COLO668 (cell line): Measurements from ENCODE around the gene IL2RA.
A peak's percentile ranks its signal among the peaks of the same experiment; 100 is the strongest.
"Not testable (repeated sequence)": the region's sequence is repeated elsewhere in the genome, so short reads cannot be mapped to it uniquely, and the experiment has no call there.

Experiments
- DNase-seq: peaks from one replicate; lab custom pipeline; 2025; ENCODE audit not compliant: unreplicated experiment; lab: John Stamatoyannopoulos, UW

IL2RA gene

DNA sequence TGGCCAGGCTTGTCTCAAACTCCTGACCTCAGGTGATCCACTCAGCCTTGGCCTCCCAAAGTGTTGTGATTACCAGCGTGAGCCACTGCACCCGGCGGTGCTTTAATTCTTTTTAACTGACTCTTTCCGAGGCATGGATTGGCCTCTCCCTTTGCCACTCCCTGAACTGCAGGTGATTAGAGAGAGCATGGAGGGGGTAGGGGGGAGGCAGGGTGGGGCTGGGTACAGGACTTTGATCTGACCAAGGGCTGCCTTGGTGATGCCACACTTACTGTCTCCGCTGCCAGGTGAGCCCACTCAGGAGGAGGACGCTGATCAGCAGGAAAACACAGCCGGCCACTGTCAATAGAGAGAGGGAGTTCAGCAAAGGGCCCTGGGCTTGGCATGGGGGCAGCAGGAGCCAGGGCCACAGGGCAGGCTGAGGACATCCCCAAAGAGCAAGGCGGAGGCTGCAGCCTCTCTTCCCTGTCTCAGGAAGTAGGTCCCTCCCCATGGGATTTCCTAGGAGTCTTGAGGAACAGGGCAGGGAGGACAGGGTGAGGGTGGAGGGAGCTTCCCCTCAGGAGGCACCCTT, 44.3 kb downstream of the IL2RA start:
- no peak for DNase-seq

DNA sequence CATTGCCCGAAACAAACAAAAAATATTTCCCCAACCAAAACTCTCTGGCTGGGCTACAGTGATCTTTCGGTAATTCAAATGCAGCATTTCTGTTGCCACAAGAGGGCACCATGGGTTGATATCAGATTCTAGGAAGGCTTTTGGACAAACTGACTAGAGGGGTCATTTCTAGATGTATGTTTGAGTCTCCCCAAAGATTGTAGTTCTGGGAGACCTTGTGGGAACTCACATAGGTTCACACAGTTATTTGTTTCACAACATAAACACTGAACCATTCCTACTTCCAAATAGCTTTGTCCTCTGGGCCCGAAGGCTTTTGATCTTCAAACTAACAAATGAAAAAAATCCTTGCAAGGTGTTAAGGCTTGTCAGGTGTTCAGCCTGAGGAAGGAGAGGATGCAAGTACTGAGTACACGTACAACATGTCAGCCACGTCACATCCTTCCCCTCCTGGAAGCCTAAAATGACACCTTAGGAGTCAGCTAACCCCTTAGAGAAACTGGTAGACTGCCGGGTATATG, 47.9 kb downstream of the IL2RA start:
- DNase-seq, result peak; percentile 16

DNA sequence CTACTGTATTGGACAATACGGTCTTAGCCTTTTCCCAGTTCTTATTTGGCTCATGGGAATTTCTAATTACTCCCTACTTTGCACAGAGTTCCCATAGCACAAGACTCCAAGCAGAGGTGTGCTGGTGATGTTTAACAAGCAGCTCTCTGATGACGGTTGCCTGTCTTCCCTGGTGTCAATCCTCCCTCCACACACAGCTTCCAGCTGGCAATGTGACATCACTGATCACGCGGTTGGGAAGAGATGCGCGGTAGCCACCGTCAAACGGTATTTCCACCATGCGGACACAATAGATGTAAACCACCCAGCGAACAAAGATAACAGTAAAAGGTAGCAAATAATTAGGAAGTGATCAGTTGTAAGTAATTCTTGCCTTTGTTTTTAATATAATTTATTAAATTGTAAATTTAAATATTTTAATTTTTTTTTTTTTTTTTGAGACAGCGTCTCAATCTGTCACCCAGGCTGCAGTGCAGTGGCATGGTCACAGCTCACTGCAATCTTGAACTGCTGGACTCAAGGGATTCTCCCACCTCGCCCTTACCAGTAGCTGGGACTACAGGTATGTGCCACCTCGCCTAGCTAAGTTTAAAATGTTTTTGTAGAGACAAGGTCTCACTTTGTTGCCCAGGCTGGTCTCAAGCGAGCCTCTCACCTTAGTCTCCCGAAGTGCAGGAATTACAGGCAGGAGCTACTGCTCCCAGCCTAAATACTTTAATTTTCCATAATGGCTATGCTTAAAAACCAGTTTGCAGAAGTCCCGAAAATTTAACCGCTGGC, 48.6 kb downstream of the IL2RA start:
- no peak for DNase-seq

GRCh38 chr10:6012121-6012905, 49.9 kb downstream of the IL2RA start:
- DNase-seq, result no peak

DNA sequence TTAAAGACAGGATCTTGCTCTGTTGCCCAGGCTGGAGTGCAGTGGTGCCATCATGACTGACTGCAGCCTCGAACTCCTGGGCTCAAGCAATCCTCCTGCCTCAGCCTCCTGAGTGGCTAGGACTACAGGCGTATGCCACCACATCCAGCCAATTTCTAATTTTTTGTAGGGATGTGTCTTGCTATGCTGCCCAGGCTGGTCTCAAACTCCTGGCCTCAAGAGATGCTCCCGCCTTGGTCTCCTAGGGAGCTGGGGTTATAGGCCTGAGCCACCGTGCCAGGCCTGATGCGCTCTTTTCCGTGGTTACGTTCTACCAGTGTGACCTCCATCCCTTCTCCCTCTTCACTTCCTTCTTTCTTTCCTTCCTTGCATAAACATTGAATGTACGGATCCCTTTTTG, 50.6 kb downstream of the IL2RA start:
- no peak for DNase-seq

- no peak for DNase-seq
These were observed 51.6 kb downstream of the IL2RA start for GRCh38 chr10:6010569-6010968.

DNA sequence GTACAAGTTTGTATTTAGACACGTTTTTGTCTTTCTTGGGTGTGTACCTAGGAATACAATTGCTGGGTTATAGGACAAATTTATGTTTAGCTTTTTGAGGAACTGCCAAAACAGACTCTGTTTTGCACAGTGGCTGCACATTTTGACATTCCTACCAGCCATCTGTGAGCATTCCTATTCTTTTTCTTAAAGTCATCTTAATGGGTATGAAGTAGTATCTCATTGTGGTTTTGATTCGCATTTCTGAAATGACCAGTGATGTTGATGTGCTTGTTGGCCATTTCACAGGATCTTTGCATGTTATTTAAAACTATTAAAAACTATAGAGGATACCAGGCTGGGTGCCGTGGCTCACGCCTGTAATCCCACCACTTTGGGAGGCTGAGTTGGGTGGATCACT, 52.2 kb downstream of the IL2RA start:
- no peak for DNase-seq

GRCh38 chr10:6009150-6009549, 53.0 kb downstream of the IL2RA start:
- DNase-seq, result no peak

- DNase-seq, result no peak
These were observed 53.5 kb downstream of the IL2RA start for GRCh38 chr10:6008497-6009142.

- no peak for DNase-seq
These were observed 55.2 kb downstream of the IL2RA start for GRCh38 chr10:6006991-6007390.

- DNase-seq, result no peak
These were observed 55.6 kb downstream of the IL2RA start for GRCh38 chr10:6006546-6006945.

DNA sequence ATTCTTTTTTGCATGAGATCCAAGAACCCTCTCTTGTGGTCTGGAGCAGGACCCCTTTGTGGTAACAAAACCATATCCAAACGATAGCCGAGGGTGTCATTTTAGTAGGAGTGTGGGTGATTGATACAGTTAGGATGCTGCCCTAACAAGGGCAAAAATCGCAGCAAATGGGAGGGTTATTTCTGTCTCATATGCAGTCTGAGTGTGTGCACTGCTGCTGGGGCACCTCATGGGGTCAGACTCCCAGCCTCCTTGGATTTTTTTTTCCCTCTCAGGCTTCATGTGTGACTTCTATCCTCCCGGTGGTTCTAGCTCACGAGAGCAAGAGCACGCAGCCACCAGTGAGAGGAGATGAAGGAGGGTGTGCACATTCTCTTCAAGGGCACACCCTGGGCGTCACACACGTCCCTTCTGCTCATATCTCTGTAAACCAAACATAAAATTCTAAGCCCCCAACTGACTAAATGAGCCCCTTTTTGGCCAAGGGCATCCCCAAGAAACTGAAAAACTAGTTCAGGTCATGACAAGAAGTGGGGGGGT, 56.2 kb downstream of the IL2RA start:
- no peak for DNase-seq

GRCh38 chr10:6005161-6005804, 56.9 kb downstream of the IL2RA start:
- not testable (repeated sequence) for DNase-seq

- DNase-seq, result no peak
These were observed 59.2 kb downstream of the IL2RA start for GRCh38 chr10:6002809-6003510.

DNA sequence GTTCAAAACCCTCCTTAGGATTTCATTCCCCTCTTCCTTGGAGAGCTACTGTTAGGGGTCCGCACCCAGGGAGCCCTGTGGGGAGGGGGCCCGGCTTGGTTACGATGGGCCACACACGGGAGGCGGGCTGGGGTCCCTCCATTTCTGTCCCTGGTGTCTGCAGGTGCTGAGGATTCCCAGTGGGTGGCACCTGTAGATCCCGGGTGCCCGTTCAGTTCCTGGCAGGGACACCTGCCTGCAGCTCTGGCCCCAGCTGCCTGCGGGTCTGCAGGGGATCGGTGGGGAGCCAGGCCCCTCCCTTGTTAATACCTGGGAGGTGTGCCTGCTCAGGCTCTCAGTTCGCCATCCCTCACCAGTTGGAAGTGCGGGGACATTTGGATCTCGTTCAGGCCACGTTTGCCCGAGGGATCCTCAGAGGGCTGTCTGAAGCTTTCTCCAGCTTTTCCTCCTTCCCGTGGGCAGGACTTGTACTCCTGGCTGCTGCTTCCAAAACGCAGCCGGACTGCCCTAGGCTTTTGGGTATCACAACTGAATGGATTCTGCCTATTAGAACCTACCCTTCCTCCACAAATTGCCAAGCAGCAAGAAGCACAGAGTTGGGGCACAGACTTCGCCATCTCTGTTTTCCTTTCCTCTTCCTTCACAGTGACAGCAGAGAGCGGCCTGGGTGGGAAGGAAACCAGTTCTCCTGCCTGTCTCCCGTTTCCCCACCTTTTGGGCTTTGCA, 62.6 kb downstream of the IL2RA start:
- DNase-seq, result peak; percentile 26

DNA sequence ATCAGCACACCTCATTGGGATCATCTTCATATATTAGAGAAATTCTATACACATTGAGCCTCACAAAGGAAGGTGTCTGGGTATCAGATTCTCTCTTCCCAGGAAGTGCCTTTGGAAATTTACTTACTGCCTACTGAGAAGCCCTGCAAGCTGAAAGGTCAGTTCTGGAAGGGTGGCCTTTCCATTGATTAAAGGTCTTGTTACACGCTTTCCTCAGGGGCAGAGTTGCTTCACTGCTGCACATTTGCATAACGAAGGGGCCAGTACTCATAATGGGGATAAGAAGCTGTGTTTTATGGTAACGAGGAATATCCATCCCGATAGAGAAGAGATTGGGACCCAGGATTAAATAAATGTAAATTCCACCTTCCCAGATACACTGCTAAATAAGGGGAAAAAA, 65.5 kb downstream of the IL2RA start:
- no peak for DNase-seq

GRCh38 chr10:5992398-5992797, 69.8 kb downstream of the IL2RA start:
- DNase-seq, result no peak

DNA sequence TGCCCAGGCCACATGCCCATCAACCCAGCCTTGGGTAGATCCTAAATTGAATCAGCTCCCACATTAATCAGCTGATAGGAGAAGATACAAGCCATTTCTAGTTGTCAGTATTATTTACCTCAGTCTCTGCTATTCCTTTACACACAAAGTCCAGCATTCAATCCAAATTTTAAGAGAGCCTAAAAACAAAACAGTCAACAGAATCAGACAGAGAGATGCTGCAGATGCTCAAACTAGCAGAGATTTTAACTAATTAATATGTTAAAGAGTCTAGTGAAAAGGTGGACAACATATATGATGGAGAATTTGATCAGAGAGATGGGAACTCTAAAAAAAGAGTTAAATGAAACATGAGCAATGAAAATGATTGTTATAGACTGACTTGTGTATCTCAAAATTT, 70.5 kb downstream of the IL2RA start:
- DNase-seq, result no peak

DNA sequence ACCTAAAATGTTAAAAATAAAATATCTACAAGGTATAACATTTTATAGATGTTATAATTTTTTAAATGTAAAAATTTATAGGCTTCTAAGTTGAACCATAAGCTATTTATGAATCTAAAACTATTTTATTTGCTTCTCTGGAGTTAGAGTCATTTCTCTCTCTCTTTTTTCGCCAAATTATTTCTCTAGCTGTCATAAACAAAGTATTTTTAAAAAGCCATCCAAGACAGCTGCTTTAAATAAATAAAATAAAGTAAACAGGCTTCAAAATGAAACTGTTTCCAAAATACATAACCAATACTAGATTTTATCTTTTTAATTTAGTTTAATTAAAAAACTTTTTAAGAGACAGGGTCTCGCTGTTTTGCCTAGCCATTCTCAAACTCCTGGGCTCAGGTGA, 72.4 kb downstream of the IL2RA start:
- no peak for DNase-seq
